Stimulated activated CD4-positive, alpha-beta T cell treated with anti-CD3 and anti-CD28 coated beads, TNF-alpha, amount 100 ng/mL, for 24 hours (primary cell): ENCODE measurements around the gene NCAPD3.
"Not testable (repeated sequence)": the region's sequence is repeated elsewhere in the genome, so short reads cannot be mapped to it uniquely, and the experiment has no call there.

ENCODE experiments used
- DNase-seq, 3 experiments: peaks; one replicate each; pipeline ENCODE4 v3.0.0-alpha.2; 2020; ENCODE audit warnings: low read depth in 3 of 3

Gene NCAPD3

DNA sequence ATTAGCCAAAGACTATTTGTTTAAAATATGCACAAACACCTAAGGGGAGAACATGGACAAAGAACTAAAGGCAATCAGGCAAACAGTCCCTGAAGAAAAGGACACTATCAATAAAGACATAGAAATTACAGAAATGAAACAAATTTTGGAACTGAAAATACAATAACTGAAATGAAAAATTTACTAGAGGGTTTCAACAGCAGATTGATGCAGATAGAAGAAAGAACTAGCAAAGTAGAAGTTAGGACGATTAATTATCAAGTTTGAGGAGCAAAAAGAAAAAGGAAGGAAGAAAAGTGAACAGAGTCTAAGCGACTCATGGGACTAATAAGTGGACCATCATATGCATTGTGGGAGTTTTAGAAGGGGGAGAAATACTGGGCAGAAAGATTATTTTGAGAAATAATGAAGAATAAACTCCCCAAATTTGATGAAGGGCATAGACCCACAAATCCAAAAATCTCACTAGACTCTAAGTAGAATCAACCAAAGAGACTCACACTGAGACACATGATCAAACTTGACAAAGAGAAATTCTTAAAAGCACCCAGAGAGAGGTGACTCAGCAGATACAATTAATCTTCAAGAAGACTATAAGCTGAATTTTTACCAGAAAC lies 92.0 kb downstream of the NCAPD3 start:
- DNase-seq: no peak

DNA sequence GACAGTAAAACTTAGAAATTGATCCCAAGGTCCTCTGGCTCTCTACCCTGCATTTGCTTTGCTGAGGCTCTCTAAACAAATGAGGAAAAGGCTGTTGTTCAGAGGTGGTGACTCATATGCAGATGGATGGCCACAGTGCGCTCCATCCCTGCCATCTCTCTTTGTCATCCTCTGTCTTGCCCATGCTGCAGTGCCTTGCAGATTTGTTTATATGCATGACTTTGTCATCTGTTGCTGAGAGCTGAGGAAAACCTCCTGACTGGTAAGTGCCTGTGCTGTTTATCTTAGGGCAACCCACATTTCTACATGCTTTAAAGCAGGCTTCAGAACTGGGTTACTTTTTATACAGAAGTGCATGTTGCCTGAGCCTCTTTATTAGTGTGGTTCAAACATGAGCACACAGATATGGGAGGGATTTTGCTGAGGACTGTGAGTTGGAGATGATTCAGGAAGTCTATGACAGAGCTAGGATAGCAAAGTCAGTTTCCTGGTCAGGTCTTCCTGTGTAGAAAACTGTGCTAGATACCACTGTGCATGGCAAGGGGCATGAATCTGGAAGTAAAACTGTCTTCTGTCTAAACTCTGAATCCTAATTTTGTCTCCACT lies 97.4 kb downstream of the NCAPD3 start:
- DNase-seq: no peak

DNA sequence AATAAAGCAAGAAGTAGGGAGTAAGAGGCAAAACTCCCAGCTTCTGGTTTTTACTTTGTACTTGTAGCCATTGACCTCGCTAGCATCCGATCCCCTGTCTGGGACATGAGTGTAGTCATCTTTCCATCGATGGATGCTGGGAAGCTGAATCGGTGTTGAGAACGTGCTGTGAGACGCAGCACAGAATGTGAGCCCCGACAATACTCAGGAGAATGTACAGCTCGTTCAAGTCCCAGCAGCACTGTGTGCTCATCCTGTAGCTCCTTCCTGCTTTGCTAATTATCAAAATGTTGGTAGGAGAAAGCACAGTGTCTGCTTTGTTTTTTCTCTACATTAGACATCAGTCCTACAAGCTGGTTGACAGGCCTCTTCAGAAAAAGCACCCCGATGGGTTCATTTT lies 98.3 kb downstream of the NCAPD3 start:
- DNase-seq: no peak

DNA sequence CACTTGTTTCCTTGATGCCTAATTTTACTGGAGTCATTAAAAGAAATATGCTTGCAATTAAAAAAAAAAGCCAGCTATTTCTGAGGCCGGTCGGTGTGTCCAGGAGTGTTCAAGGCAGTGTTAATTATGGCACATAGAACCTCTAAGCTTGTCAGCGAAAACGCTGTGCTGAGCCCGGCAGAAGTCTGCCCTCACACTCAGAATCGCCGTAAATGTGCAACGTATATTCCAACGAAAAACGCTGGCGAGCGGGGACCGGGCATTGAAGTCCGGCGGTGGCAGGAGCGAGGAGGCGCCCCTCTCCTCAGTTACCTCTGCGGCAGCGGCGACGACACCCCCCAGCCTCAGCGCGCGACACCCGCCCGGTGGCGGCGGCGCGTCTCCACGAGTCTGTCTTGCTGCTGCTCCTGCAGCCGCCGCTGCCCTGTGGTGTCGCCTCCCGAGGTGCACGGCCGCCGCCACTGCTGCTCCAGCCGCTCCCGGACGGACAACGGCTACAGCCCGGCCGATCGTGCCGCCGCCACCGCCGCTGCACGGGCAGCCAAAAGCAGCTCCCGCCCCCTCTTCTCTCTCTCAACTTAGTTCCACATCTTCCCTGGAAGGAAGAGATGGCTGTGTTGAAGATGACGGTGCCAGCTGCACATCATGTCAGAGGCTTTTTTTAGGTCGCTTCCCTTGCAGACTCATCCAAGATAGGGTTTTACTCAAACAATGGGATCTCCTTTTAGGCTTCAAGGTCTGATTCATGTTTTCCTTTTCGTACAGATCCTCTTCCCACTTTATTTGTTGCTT lies 98.9 kb downstream of the NCAPD3 start:
- DNase-seq: no peak

DNA sequence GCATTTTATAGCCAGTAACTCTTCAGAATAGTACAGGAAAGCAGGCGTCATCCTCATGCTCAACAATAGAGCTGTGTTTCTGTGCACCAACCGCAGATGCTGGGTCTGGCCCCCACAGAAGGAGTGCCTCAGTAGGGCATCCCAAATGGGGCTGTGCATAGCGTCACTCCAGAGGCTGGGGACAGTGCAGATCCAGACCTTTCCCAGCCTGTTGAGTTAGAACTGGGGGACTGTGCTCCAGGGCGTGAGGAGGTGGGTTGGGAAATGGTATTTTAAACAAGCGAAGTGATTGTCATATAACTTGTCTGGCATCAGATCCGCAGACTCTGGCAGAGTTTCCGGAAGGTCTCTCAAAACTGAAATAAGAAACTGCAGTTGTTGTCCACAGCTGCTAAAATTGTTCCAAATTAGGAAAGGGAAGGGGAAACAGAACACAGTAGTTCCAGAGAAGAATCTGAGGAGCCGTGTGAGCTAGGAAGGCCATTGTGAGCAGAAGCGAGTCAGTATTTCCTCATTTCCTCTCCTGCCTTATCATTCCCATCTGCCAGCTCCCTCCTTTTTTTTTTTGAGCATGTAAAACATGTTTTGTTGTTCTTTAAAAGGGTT lies 102.7 kb downstream of the NCAPD3 start:
- DNase-seq: no peak

DNA sequence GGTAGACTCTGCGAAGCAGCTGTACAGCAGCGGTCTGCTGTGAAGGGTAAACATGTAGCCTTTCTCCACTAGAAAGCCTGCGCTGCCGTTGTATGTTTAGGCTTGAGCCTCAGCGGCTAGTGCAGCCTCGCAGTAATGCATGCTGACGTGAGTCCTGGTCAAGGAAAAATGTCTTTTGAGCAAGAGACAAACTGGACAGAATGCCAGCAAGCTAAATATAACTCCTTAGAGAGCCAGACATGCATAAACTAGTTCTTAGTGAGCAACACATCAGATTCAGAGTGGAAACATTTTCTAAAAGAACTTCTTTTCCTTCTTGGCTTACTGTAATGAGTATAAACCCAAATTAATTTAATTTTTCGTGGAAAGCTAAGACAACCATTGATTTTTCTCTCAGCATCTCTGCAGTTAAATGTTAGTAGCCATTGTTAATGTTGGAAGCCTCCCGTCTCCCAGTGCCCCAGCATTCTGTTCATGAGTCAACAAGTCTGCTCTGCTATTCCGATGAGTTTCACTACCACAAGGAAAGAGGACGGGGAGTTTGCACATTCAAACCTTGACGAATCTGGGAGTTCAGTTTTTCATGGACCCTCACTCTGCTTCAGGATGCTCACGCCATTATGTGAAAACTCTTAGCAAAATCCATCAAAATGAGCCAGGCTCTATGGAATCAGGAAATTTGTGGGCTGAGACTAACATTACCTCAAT lies 103.5 kb downstream of the NCAPD3 start:
- no peak for DNase-seq

DNA sequence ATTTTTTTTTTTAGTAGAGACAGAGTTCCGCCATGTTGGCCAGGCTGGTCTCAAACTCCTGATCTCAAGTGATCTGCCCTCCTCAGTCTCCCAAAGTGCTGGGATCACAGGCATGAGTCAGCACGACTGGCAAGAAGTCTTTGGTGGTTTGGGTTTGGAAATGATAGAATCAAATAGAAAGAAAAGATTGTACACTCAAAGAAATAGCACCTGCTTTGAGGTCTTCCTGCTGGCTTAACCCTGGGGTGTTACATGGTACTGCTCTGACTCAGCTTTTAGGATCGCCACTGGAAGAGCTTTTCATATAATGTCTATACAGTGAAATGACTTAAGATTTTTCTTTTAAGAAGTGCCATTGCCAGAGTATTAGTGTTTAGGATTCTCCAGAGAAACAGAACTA lies 104.7 kb downstream of the NCAPD3 start:
- no peak for DNase-seq

DNA sequence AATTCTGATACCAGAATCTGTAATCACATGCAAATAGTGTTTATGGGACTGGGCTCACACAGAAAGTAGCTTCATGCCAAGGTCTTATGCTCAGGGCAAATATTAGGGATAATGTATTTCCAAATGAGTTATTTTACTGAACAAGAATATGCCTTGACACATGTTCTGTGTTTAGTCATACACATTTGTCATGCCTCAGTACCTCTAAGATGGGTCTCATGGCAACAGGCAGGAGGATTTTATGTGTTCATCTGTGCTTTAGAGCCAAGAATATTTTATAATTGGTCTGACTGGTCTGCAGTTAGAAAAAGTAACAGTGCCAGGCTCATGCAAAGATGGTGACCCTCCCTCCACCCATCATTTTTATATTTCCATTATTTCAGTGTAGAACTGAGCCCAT lies 105.8 kb downstream of the NCAPD3 start:
- no peak for DNase-seq

DNA sequence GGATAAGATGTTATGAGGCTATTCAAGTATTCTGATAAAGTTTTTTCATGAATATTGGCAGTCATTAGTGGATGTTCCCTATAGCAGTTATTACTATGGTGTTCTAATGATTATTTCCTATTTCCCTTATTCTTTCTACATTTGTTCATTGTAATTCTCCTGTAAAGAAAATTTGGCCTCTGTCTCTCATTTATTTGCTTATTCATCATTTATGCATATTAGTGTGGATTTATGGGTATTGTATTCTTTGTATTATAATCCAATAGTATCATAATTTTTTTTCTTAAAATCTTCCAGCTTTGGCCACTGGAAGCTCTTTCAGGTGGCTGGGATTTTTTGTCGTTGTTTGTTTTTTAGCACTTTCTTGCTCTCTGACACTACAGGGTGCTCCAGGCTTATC lies 107.6 kb downstream of the NCAPD3 start:
- DNase-seq: no peak

DNA sequence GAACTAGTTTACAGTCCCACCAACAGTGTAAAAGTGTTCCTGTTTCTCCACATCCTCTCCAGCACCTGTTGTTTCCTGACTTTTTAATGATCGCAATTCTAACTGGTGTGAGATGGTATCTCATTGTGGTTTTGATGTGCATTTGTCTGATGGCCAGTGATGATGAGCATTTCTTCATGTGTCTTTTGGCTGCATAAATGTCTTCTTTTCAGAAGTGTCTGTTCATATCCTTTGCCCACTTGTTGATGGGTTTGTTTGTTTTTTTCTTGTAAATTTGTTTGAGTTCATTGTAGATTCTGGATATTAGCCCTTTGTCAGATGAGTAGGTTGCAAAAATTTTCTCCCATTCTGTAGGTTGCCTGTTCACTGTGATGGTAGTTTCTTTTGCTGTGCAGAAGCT lies 110.0 kb downstream of the NCAPD3 start:
- DNase-seq: not testable (repeated sequence)

DNA sequence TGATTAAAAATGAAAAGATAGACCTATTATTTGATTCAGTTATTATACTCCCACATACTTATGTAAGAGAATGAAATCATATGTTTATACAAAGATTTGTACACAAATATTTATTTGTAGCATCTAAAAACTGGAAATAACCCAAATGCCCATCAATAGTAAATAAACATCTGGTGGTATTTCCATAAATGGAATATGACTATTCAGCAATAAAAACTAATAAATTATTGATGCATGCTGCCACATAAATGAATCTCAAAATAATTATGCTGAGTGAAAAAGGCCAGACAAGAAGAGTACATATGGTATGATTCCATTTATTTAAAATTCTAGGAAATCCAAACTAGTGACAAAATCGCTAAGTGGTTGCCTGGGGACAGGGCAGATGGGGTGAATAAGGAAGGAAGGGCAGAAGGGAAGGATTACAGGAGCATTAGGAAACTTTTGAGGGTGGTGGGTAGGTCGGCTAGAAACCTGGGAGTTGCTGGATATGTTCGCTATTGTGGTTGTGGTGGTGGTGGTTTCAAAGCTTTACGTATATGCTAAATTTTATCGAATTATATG lies 113.4 kb downstream of the NCAPD3 start:
- DNase-seq: no peak
